Measurements from ENCODE around the gene TAS2R43. TPM values are rescaled to one million over a fixed set of nuclear protein-coding genes. Genes with fewer than 3 reads are reported as not detected.

The TAS2R43 gene
- total RNA-seq, 1 experiment from 2014 or later: 0.48 TPM

DNA sequence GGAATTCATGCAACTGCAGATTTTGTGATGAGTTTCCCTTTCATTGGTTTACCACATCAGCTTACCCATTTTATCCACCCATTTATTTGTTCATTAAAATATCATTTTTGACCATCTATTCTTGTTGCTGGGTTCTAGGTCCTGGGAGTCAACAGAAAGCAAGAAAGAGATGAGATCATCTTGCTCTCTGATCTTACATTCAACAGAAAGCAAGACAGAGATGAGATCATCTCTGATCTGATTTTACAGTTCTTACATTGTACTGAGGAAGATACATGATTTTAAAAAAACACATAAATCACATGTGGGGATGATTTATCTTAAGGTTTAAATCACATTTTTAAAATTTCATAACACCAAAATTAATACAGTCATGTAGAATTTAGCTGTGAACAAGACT lies 32.3 kb downstream of the TAS2R43 start:
- no peaks in the 10 kb centered on the region for H3K23me2 ChIP-seq (ENCODE audit: insufficient read length, low read depth, low read length, poor library complexity, severe bottlenecking)
- no peaks in the 10 kb centered on the region for H3K27me3 ChIP-seq (ENCODE audit: insufficient read depth, low read length)
- Mint-ChIP-seq H3K9me3 (no peaks in the 10 kb centered on the region), H3K27ac (no peak overlapping the region), H3K36me3 (ENCODE audit: insufficient read depth in 1 of 3, low read depth in 3 of 3) (peaks cover 0 to 7% (median 0%) of the 10 kb centered on the region in 3 experiments; a peak in 4 of 7 replicates), H3K27me3 (ENCODE audit: low read depth) (no peaks in the 10 kb centered on the region), H3K4me3 (no peak overlapping the region), H3K4me1 (peaks cover 4 to 6% of the 10 kb centered on the region in 2 experiments; a peak in 1 of 4 replicates)
- H2BK20ac ChIP-seq (ENCODE audit: low read depth, low read length, poor library complexity, severe bottlenecking): no peak overlapping the region
- H3K4me2 ChIP-seq (ENCODE audit: insufficient read depth, insufficient read length, low read length): no peak overlapping the region
- no peaks in the 10 kb centered on the region for H3K79me2 ChIP-seq (ENCODE audit: insufficient read depth, low read length)
- H4K8ac ChIP-seq (replicated peaks; ENCODE audit: insufficient read length, low read depth, low read length): no peak overlapping the region
- no peak overlapping the region for H2BK120ac ChIP-seq (ENCODE audit: low read depth, low read length, poor library complexity, severe bottlenecking)
- H3K79me1 ChIP-seq (ENCODE audit: insufficient read depth, low read depth, low read length, poor library complexity, severe bottlenecking): peaks cover 4% of the 10 kb centered on the region
- H3K4ac ChIP-seq (ENCODE audit: low read depth, low read length): no peak overlapping the region
- H3K9me3 ChIP-seq (ENCODE audit: control insufficient read depth, low read depth, low read length): no peaks in the 10 kb centered on the region
- no peak overlapping the region for H2AK5ac ChIP-seq (ENCODE audit: insufficient read length, low read length)
- no peak overlapping the region for H3K23ac ChIP-seq (ENCODE audit: insufficient read length, low read depth, low read length)
- TF ChIP-seq, protein P1, sequence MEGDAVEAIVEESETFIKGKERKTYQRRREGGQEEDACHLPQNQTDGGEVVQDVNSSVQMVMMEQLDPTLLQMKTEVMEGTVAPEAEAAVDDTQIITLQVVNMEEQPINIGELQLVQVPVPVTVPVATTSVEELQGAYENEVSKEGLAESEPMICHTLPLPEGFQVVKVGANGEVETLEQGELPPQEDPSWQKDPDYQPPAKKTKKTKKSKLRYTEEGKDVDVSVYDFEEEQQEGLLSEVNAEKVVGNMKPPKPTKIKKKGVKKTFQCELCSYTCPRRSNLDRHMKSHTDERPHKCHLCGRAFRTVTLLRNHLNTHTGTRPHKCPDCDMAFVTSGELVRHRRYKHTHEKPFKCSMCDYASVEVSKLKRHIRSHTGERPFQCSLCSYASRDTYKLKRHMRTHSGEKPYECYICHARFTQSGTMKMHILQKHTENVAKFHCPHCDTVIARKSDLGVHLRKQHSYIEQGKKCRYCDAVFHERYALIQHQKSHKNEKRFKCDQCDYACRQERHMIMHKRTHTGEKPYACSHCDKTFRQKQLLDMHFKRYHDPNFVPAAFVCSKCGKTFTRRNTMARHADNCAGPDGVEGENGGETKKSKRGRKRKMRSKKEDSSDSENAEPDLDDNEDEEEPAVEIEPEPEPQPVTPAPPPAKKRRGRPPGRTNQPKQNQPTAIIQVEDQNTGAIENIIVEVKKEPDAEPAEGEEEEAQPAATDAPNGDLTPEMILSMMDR (conservative IDR thresholded peaks at IDR 0.05): no peak
- no peak overlapping the region for H3K56ac ChIP-seq (ENCODE audit: insufficient read length, low read depth, low read length)
- H3K18ac ChIP-seq (ENCODE audit: insufficient read length, low read depth, low read length): no peak overlapping the region
- H3T11ph ChIP-seq (ENCODE audit: low read length): no peak overlapping the region
- H3K9ac ChIP-seq (ENCODE audit: extremely low read depth, insufficient read length, low read length): no peak overlapping the region
- no peak overlapping the region for H2BK15ac ChIP-seq (ENCODE audit: low read depth, low read length)
- no peak overlapping the region for H4K5ac ChIP-seq (ENCODE audit: insufficient read length, low read depth, low read length)
- H2BK5ac ChIP-seq (ENCODE audit: insufficient read length, low read length): no peak overlapping the region
- H3K4me1 ChIP-seq (ENCODE audit: insufficient read depth, low read length): no peaks in the 10 kb centered on the region
- no peak overlapping the region for H3K27ac ChIP-seq (ENCODE audit: insufficient read length, low read depth, low read length)
- no peak overlapping the region for H2BK12ac ChIP-seq (ENCODE audit: insufficient read length, low read depth, low read length)
- no peak for DNase-seq
- no peaks in the 10 kb centered on the region for H4K20me1 ChIP-seq (ENCODE audit: control insufficient read depth, insufficient read depth, insufficient read length)
- no peak overlapping the region for H2AFZ ChIP-seq (ENCODE audit: low read length)
- H3K14ac ChIP-seq (ENCODE audit: insufficient read depth, low read length): no peak overlapping the region
- H4K91ac ChIP-seq (ENCODE audit: insufficient read length, low read depth, low read length): no peak overlapping the region
